HAP-1 (cell line): Measurements from ENCODE around the gene TMEM120A.
"Not testable (repeated sequence)": the region's sequence is repeated elsewhere in the genome, so short reads cannot be mapped to it uniquely, and the experiment has no call there.

Experiments used
- DNase-seq, 2 experiments: peaks; one replicate each; pipeline ENCODE4 v3.0.0-alpha.2; 2016 to 2020; ENCODE audit warnings: low spot score in 2 of 2
- H3K27me3 ChIP-seq: fragments of 250-450 bp; sonication (Bioruptor Pico); 2 replicates; pipeline ENCODE4 v1.5.1; 2020; ENCODE audit warnings: low read depth, mild to moderate bottlenecking, moderate library complexity
- H3K36me3 ChIP-seq: fragments of 250-450 bp; sonication (Bioruptor Pico); replicated peaks from 2 replicates; pipeline ENCODE4 v1.5.1; 2020; ENCODE audit warnings: mild to moderate bottlenecking
- H3K4me1 ChIP-seq: fragments of 250-450 bp; sonication (Bioruptor Pico); 2 replicates; pipeline ENCODE4 v1.5.1; 2020; ENCODE audit warnings: mild to moderate bottlenecking
- H3K4me3 ChIP-seq: fragments of 250-450 bp; sonication (Bioruptor Pico); 2 replicates; pipeline ENCODE4 v1.5.1; 2020; ENCODE audit warnings: mild to moderate bottlenecking, moderate library complexity
- H3K9me3 ChIP-seq: fragments of 250-450 bp; sonication (Bioruptor Pico); 2 replicates; pipeline ENCODE4 v1.5.1; 2020; ENCODE audit warnings: mild to moderate bottlenecking, moderate library complexity
- in situ Hi-C: fragments of 300-500 bp; cut with MboI; formaldehyde crosslinking; loops from 3 replicates; pipeline ENCODE4 v1.14.3; 2020; ENCODE audit warnings: low sequenced_read_pairs, inconsistent platforms, mixed read lengths

The TMEM120A gene

GRCh38 chr7:75994388-75995051 lies at the start of gene TMEM120A:
Gene TMEM120A (minus strand): TSS chr7:75994595. CDS start chr7:75994570, 25 bp downstream.
- H3K9me3 ChIP-seq = no peaks in the 10 kb centered on the region
- peak within 1 kb of the TSS; percentile 70 for H3K4me3 ChIP-seq
- H3K36me3 ChIP-seq = peaks cover 7% of the 10 kb centered on the region
- in situ Hi-C loops = no loop called here
- peak; percentile 90 to 99 for DNase-seq
- no peaks in the 10 kb centered on the region for H3K27me3 ChIP-seq
- peaks cover 7% of the 10 kb centered on the region for H3K4me1 ChIP-seq

- no peak overlapping the region for H3K4me3 ChIP-seq
- H3K4me1 ChIP-seq = peaks cover 7% of the 10 kb centered on the region
- no peaks in the 10 kb centered on the region for H3K27me3 ChIP-seq
- peaks cover 9% of the 10 kb centered on the region for H3K36me3 ChIP-seq
- no peak for DNase-seq
- no peaks in the 10 kb centered on the region for H3K9me3 ChIP-seq
- in situ Hi-C loops = no loop called here
These were observed 45.7 kb upstream of the TMEM120A start for GRCh38 chr7:76040126-76040525.

GRCh38 chr7:76037310-76037709 lies 42.9 kb upstream of the TMEM120A start:
- in situ Hi-C loops = no loop called here
- H3K4me3 ChIP-seq = no peak overlapping the region
- peaks cover 6% of the 10 kb centered on the region; the same call in 1 of the 2 replicates for H3K36me3 ChIP-seq
- DNase-seq = no peak
- H3K4me1 ChIP-seq = no peaks in the 10 kb centered on the region
- H3K9me3 ChIP-seq = no peaks in the 10 kb centered on the region
- no peaks in the 10 kb centered on the region for H3K27me3 ChIP-seq

- Histone ChIP-seq H3K9me3 (no peaks in the 10 kb centered on the region), H3K4me1 (no peaks in the 10 kb centered on the region), H3K27me3 (no peaks in the 10 kb centered on the region), H3K36me3 (peaks cover 8% of the 10 kb centered on the region; the same call in 1 of the 2 replicates), H3K4me3 (no peak overlapping the region)
- no peak for DNase-seq
- in situ Hi-C loops = no loop called here
These were observed 37.6 kb upstream of the TMEM120A start for GRCh38 chr7:76031964-76032363.

- H3K36me3 ChIP-seq, H3K27me3 ChIP-seq, H3K4me3 ChIP-seq, H3K4me1 ChIP-seq, DNase-seq, H3K9me3 ChIP-seq: not testable (repeated sequence)
- in situ Hi-C loops = loop anchor here (10.0 kb wide), 1 partner anchor 165 kb away; no protein-coding TSS in a partner anchor
These were observed 35.3 kb upstream of the TMEM120A start for GRCh38 chr7:76029682-76030081.

GRCh38 chr7:76023002-76023401 lies 28.6 kb upstream of the TMEM120A start:
- Histone ChIP-seq H3K9me3 (no peaks in the 10 kb centered on the region), H3K27me3 (no peaks in the 10 kb centered on the region), H3K4me3 (no peak overlapping the region), H3K36me3 (peaks cover 21% of the 10 kb centered on the region), H3K4me1 (no peaks in the 10 kb centered on the region)
- DNase-seq = no peak
- in situ Hi-C loops = loop anchor here (10.0 kb wide), 1 partner anchor 158 kb away; no protein-coding TSS in a partner anchor

- no peaks in the 10 kb centered on the region for H3K27me3 ChIP-seq
- H3K9me3 ChIP-seq = no peaks in the 10 kb centered on the region
- H3K4me1 ChIP-seq = no peaks in the 10 kb centered on the region
- no peak for DNase-seq
- H3K4me3 ChIP-seq = no peak overlapping the region
- H3K36me3 ChIP-seq = peaks cover 21% of the 10 kb centered on the region
- in situ Hi-C loops = loop anchor here (10.0 kb wide), 1 partner anchor 157 kb away; no protein-coding TSS in a partner anchor
These were observed 27.8 kb upstream of the TMEM120A start for GRCh38 chr7:76022026-76022780.

- H3K4me3 ChIP-seq = no peak overlapping the region
- in situ Hi-C loops = loop anchor here (10.0 kb wide), 1 partner anchor 155 kb away; no protein-coding TSS in a partner anchor
- peak; percentile 49 to 81 for DNase-seq
- H3K9me3 ChIP-seq = no peaks in the 10 kb centered on the region
- no peaks in the 10 kb centered on the region for H3K4me1 ChIP-seq
- peaks cover 21% of the 10 kb centered on the region for H3K36me3 ChIP-seq
- H3K27me3 ChIP-seq = no peaks in the 10 kb centered on the region
These were observed 25.8 kb upstream of the TMEM120A start for GRCh38 chr7:76020031-76020714.

- H3K9me3 ChIP-seq, H3K27me3 ChIP-seq, H3K4me1 ChIP-seq, H3K4me3 ChIP-seq, DNase-seq, in situ Hi-C loops: not testable (repeated sequence)
- peaks cover 26% of the 10 kb centered on the region for H3K36me3 ChIP-seq
These were observed 24.1 kb upstream of the TMEM120A start for GRCh38 chr7:76018520-76018919.

- H3K27me3 ChIP-seq = no peaks in the 10 kb centered on the region
- in situ Hi-C loops = no loop called here
- peaks cover 25% of the 10 kb centered on the region for H3K36me3 ChIP-seq
- H3K4me3 ChIP-seq = no peak overlapping the region
- H3K4me1 ChIP-seq = no peaks in the 10 kb centered on the region
- DNase-seq = no peak
- H3K9me3 ChIP-seq = no peaks in the 10 kb centered on the region
These were observed 22.0 kb upstream of the TMEM120A start for GRCh38 chr7:76016191-76016947.

GRCh38 chr7:76011442-76011861 lies 17.1 kb upstream of the TMEM120A start:
- no peaks in the 10 kb centered on the region for H3K4me1 ChIP-seq
- H3K36me3 ChIP-seq = 0 out of 2 replicates have a peak, but pooled peaks cover 6% of the 10 kb centered on the region
- H3K9me3 ChIP-seq = no peaks in the 10 kb centered on the region
- peak in 1 of 2 experiments; percentile 16 for DNase-seq
- H3K27me3 ChIP-seq = no peaks in the 10 kb centered on the region
- H3K4me3 ChIP-seq = no peak overlapping the region
- in situ Hi-C loops = no loop called here

- Histone ChIP-seq H3K27me3 (no peaks in the 10 kb centered on the region), H3K9me3 (no peaks in the 10 kb centered on the region), H3K4me1 (no peaks in the 10 kb centered on the region), H3K36me3 (0 out of 2 replicates have a peak, but pooled peaks cover 10% of the 10 kb centered on the region), H3K4me3 (no peak overlapping the region)
- no peak for DNase-seq
- in situ Hi-C loops = no loop called here
These were observed 15.5 kb upstream of the TMEM120A start for GRCh38 chr7:76009672-76010600.
